Activated T-helper 1 cell treated with anti-CD3 and anti-CD28 coated beads, Interleukin-2, amount 50 U/mL, for 16 hours (primary cell): ENCODE measurements around the gene CYS1.
"Not testable (repeated sequence)": the region's sequence is repeated elsewhere in the genome, so short reads cannot be mapped to it uniquely, and the experiment has no call there.

Experiments used
- DNase-seq, 2 donors: peaks; one replicate each; pipeline ENCODE4 v3.0.0-alpha.2; 2020; ENCODE audit warnings: low read depth in 1 of 2, low spot score in 1 of 2

The CYS1 gene

GRCh38 chr2:10031886-10032745, 48.1 kb downstream of the CYS1 start:
- no peak for DNase-seq

DNA sequence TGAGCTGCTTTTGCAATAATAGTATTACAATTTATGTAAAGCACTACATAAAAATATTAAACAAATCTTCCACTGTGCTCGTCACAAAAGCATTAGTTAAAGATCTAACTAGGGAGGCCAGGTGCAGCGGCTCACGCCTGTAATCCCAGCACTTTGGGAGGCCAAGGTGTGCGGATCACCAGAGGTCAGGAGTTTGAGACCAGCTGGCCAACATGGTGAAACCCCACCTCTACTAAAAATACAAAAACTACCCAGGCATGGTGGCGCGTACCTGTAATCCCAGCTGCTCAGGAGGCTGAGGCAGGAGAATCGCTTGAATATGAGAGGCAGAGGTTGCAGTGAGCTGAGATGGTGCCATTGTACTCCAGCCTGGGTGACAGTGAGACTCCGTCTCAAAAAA, 49.4 kb downstream of the CYS1 start:
- not testable (repeated sequence) for DNase-seq

GRCh38 chr2:10030311-10030736, 49.9 kb downstream of the CYS1 start:
- DNase-seq: no peak

DNA sequence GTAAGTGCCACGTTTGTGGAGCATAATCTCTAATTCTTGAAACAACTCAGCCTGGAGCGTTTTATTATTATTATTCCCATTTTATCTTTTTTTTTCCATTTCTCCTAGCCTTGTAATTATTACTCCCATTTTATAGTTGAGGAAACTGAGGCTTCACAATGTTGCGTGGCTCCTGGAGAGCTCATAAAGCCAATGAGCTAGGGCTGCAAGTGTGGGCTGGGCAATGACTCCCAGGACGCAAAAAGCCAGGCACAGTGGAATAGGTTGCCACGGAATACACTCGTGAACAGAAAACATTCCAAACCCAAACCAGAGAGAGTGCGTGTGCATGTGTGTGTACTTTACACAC, 50.4 kb downstream of the CYS1 start:
- DNase-seq: no peak

DNA sequence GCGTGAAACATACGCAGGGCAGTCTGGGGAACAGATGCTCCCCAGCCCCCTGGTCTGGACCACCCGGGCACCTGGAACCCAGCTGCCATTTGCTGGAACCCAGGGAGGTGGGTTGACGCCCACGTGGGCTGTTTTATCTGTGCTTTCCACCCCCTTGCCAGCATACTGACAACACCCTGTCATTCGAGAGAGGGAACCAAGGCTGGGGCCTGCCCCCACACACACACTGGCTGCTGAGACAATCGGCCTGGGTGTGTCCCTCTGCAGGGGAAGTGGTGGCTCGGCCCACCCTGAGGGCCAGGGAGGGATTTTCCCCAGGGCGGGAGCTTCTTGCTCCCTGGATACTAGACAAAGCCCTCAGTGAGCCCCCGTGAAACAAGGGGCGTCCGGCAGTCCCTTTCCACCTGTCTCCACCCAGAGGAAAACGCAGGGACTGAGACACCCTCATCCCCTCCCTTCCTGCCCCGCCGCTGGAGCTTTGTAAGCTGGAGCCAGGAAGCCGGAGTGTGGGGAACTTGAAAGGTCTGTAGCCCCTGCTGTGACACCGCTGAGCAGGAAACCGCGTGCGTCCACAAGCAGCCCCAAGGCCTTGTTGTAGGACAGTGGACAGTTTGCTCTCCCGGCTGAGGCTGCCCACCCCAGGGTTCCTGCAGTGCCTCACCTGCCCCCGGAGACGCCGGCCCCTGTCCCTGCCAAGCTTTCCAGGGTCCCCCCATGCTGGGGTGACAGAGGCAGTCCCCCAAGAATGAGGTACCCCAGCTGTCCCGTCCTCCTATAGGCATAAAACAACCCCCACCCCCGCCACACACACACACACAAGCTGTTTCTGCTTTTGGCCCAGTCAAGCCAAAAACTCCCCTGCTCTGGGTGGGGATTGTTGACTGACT, 51.0 kb downstream of the CYS1 start:
- no peak for DNase-seq

GRCh38 chr2:10028407-10028987, 51.7 kb downstream of the CYS1 start:
- DNase-seq: no peak

GRCh38 chr2:10027660-10028330, 52.4 kb downstream of the CYS1 start:
- DNase-seq: no peak

GRCh38 chr2:10026940-10027569, 53.2 kb downstream of the CYS1 start:
- DNase-seq: no peak

DNA sequence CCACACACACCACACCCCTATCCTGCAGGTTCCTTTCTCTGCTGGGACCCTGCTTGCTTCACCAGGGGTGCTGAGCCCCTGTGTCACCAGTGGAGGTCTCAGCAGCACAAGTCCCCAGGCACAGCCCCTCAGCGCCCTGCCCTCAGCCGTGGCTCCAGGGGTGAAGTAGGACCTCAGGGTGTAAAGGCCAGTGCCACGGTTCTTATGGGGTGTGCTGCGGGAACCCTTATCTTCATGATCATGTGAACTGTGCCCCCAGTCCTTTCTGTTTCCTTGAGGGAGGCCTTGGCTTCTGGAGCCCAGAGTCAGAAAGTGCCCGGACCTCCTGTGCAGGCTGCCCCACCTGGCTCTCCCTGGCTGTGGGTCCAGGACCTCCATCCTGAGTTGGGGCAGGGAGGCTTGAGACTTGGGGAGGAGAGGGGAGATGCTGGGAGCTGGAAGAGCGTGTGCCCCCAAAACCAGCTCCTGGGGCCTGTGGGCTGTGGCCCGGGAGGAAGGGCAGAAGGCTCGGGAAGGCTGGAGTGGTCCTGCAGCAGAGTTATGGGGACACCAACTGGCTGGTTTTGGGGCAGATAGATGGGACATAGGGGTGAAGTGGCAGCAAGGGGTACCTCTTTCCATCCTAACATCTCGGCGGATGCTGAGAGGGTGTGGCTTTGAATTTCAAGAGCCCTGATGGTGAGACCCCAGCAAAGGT, 57.1 kb downstream of the CYS1 start:
- DNase-seq: no peak

GRCh38 chr2:10022445-10022844, 57.8 kb downstream of the CYS1 start:
- no peak for DNase-seq

GRCh38 chr2:10022041-10022421, 58.2 kb downstream of the CYS1 start:
- DNase-seq: no peak

- no peak for DNase-seq
Measured at GRCh38 chr2:10019602-10020400, 60.4 kb downstream of the CYS1 start.

DNA sequence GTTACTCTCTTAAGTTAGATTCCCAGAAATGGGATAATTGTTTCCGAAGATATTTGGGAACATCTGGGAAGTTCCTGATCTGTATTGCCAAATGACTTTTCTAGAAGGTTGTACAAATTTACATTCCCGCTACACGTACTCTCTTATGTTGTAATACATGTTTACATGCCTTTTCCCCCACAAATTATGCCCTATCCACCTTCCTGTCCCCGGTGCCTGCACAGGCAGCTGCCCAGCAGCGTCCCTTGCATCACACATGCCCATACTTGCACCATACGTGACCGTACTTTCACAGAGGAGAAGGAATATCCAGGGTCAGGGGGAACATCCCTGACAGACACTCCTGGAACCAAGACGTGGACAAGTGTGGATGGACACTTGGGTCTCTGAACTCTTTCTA, 61.0 kb downstream of the CYS1 start:
- no peak for DNase-seq

GRCh38 chr2:10017313-10017941, 62.8 kb downstream of the CYS1 start:
- no peak for DNase-seq

DNA sequence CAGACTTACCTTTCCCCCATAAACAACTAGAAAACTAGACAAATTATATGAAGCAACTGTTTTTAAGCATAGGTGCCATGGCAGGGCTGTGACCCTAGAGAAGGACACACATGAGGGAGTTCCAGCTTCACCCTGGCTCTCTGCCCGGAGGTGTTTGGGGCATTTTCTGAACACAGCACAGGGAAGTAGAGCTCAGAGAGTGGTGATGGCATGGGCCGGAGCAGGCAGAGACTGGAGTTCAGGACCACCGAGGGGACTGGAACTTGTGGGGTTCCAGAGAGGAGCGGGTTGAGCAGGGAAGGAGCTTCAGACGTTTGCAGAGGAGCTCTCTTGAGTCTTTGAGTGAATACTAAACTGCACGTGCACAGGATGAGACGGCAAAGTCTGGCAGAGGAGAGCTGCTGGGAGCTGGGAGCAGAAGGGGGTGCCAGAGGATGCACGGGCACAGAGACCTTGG, 63.4 kb downstream of the CYS1 start:
- no peak for DNase-seq

GRCh38 chr2:10016001-10016801, 64.0 kb downstream of the CYS1 start:
- DNase-seq: no peak

- DNase-seq: not testable (repeated sequence)
Measured at GRCh38 chr2:10015376-10015989, 64.7 kb downstream of the CYS1 start.
